Transverse colon (tissue), 4 donors: ENCODE results near the gene TNKS2.

Source experiments
- POLR2A ChIP-seq: fragments of 450-650 bp; IDR thresholded peaks from one replicate; pipeline ENCODE4 v1.6.1; 2016; ENCODE audit warnings: antibody characterized with exemption, mild to moderate bottlenecking, moderate library complexity
- POLR2AphosphoS5 ChIP-seq, 3 donors: sonication (generic); formaldehyde crosslinking; IDR thresholded peaks; one replicate each; pipeline ENCODE4 v1.6.1; 2016; ENCODE audit warnings: antibody characterized with exemption in 3 of 3
- TF ChIP-seq, protein P1 (sequence below), 5 experiments: fragments of 200-600 bp in 3 of 5; fragments of 450-650 bp in 2 of 5; sonication (generic) in 3 of 5; IDR thresholded peaks; 1 replicate in 2 of 5; 2 replicates in 3 of 5; pipeline ENCODE4 v1.5.1; 2016 to 2017; ENCODE audit warnings: antibody characterized with exemption in 5 of 5, inconsistent platforms in 3 of 5, mild to moderate bottlenecking in 2 of 5, moderate library complexity in 1 of 5

DNA sequence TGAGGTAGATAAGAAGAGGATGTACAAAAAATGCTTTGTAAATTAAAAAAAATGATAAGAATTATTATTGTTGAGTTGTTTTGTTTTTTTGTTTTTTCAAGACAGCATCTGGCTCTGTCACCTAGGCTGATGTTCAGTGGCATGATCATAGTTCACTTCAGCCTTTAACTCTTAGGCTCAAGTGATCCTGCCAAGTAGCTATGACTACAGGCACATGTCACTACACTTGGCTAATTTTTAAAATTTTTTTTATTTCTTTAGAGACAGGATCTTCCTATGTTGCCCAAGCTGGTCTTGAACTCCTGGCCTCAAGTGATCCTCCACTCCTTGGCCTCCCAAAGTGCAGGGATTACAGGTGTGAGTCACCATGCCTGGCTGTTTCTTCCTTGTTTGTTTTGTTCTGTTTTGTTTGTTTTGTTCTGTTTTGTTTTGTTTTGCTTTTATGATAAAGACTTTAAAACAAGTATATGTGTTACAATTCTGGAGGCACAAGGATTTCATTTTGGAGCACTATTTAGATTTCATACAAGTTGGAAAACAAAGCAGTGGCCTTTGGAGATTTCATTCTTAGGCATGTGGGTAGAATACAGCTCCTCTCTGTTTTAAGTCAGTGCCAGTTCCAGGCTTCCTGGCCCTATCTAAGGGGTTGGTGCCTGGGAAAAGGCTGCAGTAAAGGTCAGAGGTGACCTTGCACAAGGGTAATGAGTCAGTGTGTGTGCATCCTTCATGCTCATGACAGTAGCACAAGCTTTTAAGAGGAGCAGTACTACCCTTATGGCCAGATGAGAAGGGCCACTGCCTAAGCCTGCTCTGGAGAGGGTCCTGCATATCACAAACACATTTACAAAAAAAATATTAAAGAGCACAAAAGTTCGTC, 93.1 kb downstream of the TNKS2 start:
- TF ChIP-seq POLR2AphosphoS5 (IDR thresholded peaks at IDR 0.05) (no peak), POLR2A (no peak)
- TF ChIP-seq, protein P1, sequence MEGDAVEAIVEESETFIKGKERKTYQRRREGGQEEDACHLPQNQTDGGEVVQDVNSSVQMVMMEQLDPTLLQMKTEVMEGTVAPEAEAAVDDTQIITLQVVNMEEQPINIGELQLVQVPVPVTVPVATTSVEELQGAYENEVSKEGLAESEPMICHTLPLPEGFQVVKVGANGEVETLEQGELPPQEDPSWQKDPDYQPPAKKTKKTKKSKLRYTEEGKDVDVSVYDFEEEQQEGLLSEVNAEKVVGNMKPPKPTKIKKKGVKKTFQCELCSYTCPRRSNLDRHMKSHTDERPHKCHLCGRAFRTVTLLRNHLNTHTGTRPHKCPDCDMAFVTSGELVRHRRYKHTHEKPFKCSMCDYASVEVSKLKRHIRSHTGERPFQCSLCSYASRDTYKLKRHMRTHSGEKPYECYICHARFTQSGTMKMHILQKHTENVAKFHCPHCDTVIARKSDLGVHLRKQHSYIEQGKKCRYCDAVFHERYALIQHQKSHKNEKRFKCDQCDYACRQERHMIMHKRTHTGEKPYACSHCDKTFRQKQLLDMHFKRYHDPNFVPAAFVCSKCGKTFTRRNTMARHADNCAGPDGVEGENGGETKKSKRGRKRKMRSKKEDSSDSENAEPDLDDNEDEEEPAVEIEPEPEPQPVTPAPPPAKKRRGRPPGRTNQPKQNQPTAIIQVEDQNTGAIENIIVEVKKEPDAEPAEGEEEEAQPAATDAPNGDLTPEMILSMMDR (IDR thresholded peaks at IDR 0.05): no peak
